GM23338 (cell line): ENCODE data around the gene TAF6L. TPM values are rescaled to one million over a fixed set of nuclear protein-coding genes. Genes with fewer than 3 reads are reported as not detected.

Experiments used
- microRNA-seq: library from miRNA; unstranded; fragments of <30 nt; microRNA quantifications from one replicate; pipeline ENCODE4, GENCODE V29; 2017
- polyA plus RNA-seq: library from polyadenylated mRNA; unstranded; fragments of >200 nt; fragmentation: Nextera tagmentation; extraction: Ambion mirVana; gene quantifications from 2 replicates; pipeline ENCODE4 v1.2.1, GENCODE V29; 2016
- small RNA-seq: library from RNA; depleted of rRNA; stranded (forward); fragments of <200 nt; gene quantifications from one replicate; pipeline ENCODE3, GENCODE V24; 2014; ENCODE audit warnings: low replicate concordance
- total RNA-seq: library from RNA; depleted of rRNA; stranded (reverse); fragments of >200 nt; shearing (Covaris generic); gene quantifications from 2 replicates; pipeline ENCODE4 v1.2.3, GENCODE V29; 2014; rRNA removed

TAF6L gene
- total and polyA plus RNA-seq, 2 experiments from 2014 or later = 21.8 to 30.6 TPM

Small RNAs within 50 kb of the gene (microRNA-seq; reads per million reads assigned to microRNA genes)
- gene MIR6514 (not detected), gene MIR6748 (not detected)

Small RNAs within 50 kb of the gene (small RNA-seq; reads per million reads assigned to genes)
- gene MIR6514 (not detected), gene RNU6-118P (not detected)

Other genes starting within 250 kb of the TAF6L start
Only the 30 nearest of the 31 such genes appear.
- gene AHNAK, start 224.6 kb upstream of the TAF6L start, total RNA-seq = 1.7 and 2.1 TPM in 2 replicates
- gene AHNAK, start 224.6 kb upstream of the TAF6L start, polyA plus RNA-seq = 0.91 and 1.1 TPM in 2 replicates
- gene EEF1G, start 197.5 kb upstream of the TAF6L start, total RNA-seq = 1,200 and 1,316 TPM in 2 replicates
- 696 and 736 TPM in 2 replicates for gene EEF1G, start 197.5 kb upstream of the TAF6L start, polyA plus RNA-seq
- gene TUT1, start 179.9 kb upstream of the TAF6L start, total RNA-seq = 15.2 and 22.2 TPM in 2 replicates
- gene TUT1, start 179.9 kb upstream of the TAF6L start, polyA plus RNA-seq = 12.8 and 14.0 TPM in 2 replicates
- gene MTA2, start 169.5 kb upstream of the TAF6L start, total RNA-seq = 93.6 and 102 TPM in 2 replicates
- gene MTA2, start 169.5 kb upstream of the TAF6L start, polyA plus RNA-seq = 22.1 and 22.9 TPM in 2 replicates
- 17.1 and 19.3 TPM in 2 replicates for gene EML3, start 158.6 kb upstream of the TAF6L start, total RNA-seq
- gene EML3, start 158.6 kb upstream of the TAF6L start, polyA plus RNA-seq = 15.4 and 15.5 TPM in 2 replicates
- 0.24 TPM in 1 of 2 replicates, not detected in the other for gene ROM1, start 158.1 kb upstream of the TAF6L start, total RNA-seq
- gene ROM1, start 158.1 kb upstream of the TAF6L start, polyA plus RNA-seq = 0.65 and 0.89 TPM in 2 replicates
- 18.4 and 21.1 TPM in 2 replicates for gene B3GAT3, start 149.4 kb upstream of the TAF6L start, total RNA-seq
- gene B3GAT3, start 149.4 kb upstream of the TAF6L start, polyA plus RNA-seq = 16.4 and 16.6 TPM in 2 replicates
- gene GANAB, start 124.8 kb upstream of the TAF6L start, total RNA-seq = 267 and 272 TPM in 2 replicates
- gene GANAB, start 124.8 kb upstream of the TAF6L start, polyA plus RNA-seq = 76.8 and 82.3 TPM in 2 replicates
- 33.4 and 37.2 TPM in 2 replicates for gene INTS5, start 118.1 kb upstream of the TAF6L start, total RNA-seq
- gene INTS5, start 118.1 kb upstream of the TAF6L start, polyA plus RNA-seq = 5.7 TPM in 2 replicates
- gene C11orf98, start 106.2 kb upstream of the TAF6L start, total RNA-seq = 110 and 132 TPM in 2 replicates
- 479 and 507 TPM in 2 replicates for gene C11orf98, start 106.2 kb upstream of the TAF6L start, polyA plus RNA-seq
- 8.0 and 26.4 TPM in 2 replicates for gene CSKMT, start 106.1 kb upstream of the TAF6L start, total RNA-seq
- gene CSKMT, start 106.1 kb upstream of the TAF6L start, polyA plus RNA-seq = 25.6 and 30.0 TPM in 2 replicates
- gene UQCC3, start 99.7 kb upstream of the TAF6L start, total RNA-seq = 13.0 and 15.9 TPM in 2 replicates
- 53.9 and 54.7 TPM in 2 replicates for gene UQCC3, start 99.7 kb upstream of the TAF6L start, polyA plus RNA-seq
- 2.8 TPM in 2 replicates for gene LBHD1, start 99.1 kb upstream of the TAF6L start, total RNA-seq
- gene LBHD1, start 99.1 kb upstream of the TAF6L start, polyA plus RNA-seq = 1.5 and 2.9 TPM in 2 replicates
- 62.0 and 132 TPM in 2 replicates for gene UBXN1, start 92.3 kb upstream of the TAF6L start, total RNA-seq
- 126 and 132 TPM in 2 replicates for gene UBXN1, start 92.3 kb upstream of the TAF6L start, polyA plus RNA-seq
- gene LRRN4CL, start 81.9 kb upstream of the TAF6L start, total RNA-seq = 0.12 and 0.21 TPM in 2 replicates
- 0.08 and 0.10 TPM in 2 replicates for gene LRRN4CL, start 81.9 kb upstream of the TAF6L start, polyA plus RNA-seq
- gene BSCL2, start 64.0 kb upstream of the TAF6L start, total RNA-seq = 49.0 and 60.2 TPM in 2 replicates
- 81.7 and 91.5 TPM in 2 replicates for gene BSCL2, start 64.0 kb upstream of the TAF6L start, polyA plus RNA-seq
- gene GNG3, start 63.7 kb upstream of the TAF6L start, total RNA-seq = 0.82 and 2.1 TPM in 2 replicates
- gene GNG3, start 63.7 kb upstream of the TAF6L start, polyA plus RNA-seq = 5.7 and 7.2 TPM in 2 replicates
- 18.3 and 21.7 TPM in 2 replicates for gene HNRNPUL2, start 43.9 kb upstream of the TAF6L start, total RNA-seq
- 9.4 and 10.9 TPM in 2 replicates for gene HNRNPUL2, start 43.9 kb upstream of the TAF6L start, polyA plus RNA-seq
- 27.5 and 51.4 TPM in 2 replicates for gene TTC9C, start 42.9 kb upstream of the TAF6L start, total RNA-seq
- gene TTC9C, start 42.9 kb upstream of the TAF6L start, polyA plus RNA-seq = 42.0 and 42.6 TPM in 2 replicates
- gene ZBTB3, start 17.2 kb upstream of the TAF6L start, total RNA-seq = 82.6 and 91.7 TPM in 2 replicates
- 47.8 and 52.2 TPM in 2 replicates for gene ZBTB3, start 17.2 kb upstream of the TAF6L start, polyA plus RNA-seq
- gene POLR2G, start 9.8 kb upstream of the TAF6L start, total RNA-seq = 101 and 117 TPM in 2 replicates
- gene POLR2G, start 9.8 kb upstream of the TAF6L start, polyA plus RNA-seq = 193 and 196 TPM in 2 replicates
- 15.3 and 17.5 TPM in 2 replicates for gene TMEM179B, start 16.0 kb downstream of the TAF6L start, total RNA-seq
- gene TMEM179B, start 16.0 kb downstream of the TAF6L start, polyA plus RNA-seq = 10.6 and 16.9 TPM in 2 replicates
- 35.6 and 46.1 TPM in 2 replicates for gene TMEM223, start 20.6 kb downstream of the TAF6L start, total RNA-seq
- gene TMEM223, start 20.6 kb downstream of the TAF6L start, polyA plus RNA-seq = 59.6 and 69.1 TPM in 2 replicates
- 31.8 and 33.8 TPM in 2 replicates for gene NXF1, start 34.0 kb downstream of the TAF6L start, total RNA-seq
- 31.1 and 31.7 TPM in 2 replicates for gene NXF1, start 34.0 kb downstream of the TAF6L start, polyA plus RNA-seq
- gene STX5, start 60.7 kb downstream of the TAF6L start, total RNA-seq = 15.0 and 22.2 TPM in 2 replicates
- 7.4 and 7.7 TPM in 2 replicates for gene STX5, start 60.7 kb downstream of the TAF6L start, polyA plus RNA-seq
- not detected in 2 replicates for gene TEX54, start 61.4 kb downstream of the TAF6L start, total RNA-seq
- gene TEX54, start 61.4 kb downstream of the TAF6L start, polyA plus RNA-seq = 1.3 and 1.9 TPM in 2 replicates
- gene WDR74, start 68.2 kb downstream of the TAF6L start, total RNA-seq = 109 and 136 TPM in 2 replicates
- gene WDR74, start 68.2 kb downstream of the TAF6L start, polyA plus RNA-seq = 94.4 and 95.8 TPM in 2 replicates
- 375 and 425 TPM in 2 replicates for gene SLC3A2, start 109.5 kb downstream of the TAF6L start, total RNA-seq
- 240 and 241 TPM in 2 replicates for gene SLC3A2, start 109.5 kb downstream of the TAF6L start, polyA plus RNA-seq
- gene CHRM1, start 150.0 kb downstream of the TAF6L start, total RNA-seq = 0.14 TPM in 1 of 2 replicates, not detected in the other
- 0.30 and 0.44 TPM in 2 replicates for gene CHRM1, start 150.0 kb downstream of the TAF6L start, polyA plus RNA-seq
- not detected in 2 replicates for gene SLC22A6, start 213.6 kb downstream of the TAF6L start, total RNA-seq
- not detected in 2 replicates for gene SLC22A6, start 213.6 kb downstream of the TAF6L start, polyA plus RNA-seq